SH-SY5Y (cell line): ENCODE data around the gene RDH14.

ENCODE experiments used
- GATA2 ChIP-seq: IDR thresholded peaks from 2 replicates; pipeline ENCODE4 v1.6.1; 2011; ENCODE audit warnings: mild to moderate bottlenecking, low read depth, low read length
- GATA3 ChIP-seq: IDR thresholded peaks from 2 replicates; pipeline ENCODE4 v1.6.1; 2011; ENCODE audit warnings: low read depth, mild to moderate bottlenecking, low read length, moderate library complexity

GRCh38 chr2:18551169-18551568, 9.3 kb downstream of the RDH14 start:
- TF ChIP-seq GATA2 = no peak
- TF ChIP-seq GATA3 = no peak
